H1 (cell line): Measurements from ENCODE around the gene CALM3. TPM values are rescaled to one million over a fixed set of nuclear protein-coding genes. Genes with fewer than 3 reads are reported as not detected.

Experiments used
- ATF2 ChIP-seq: IDR thresholded peaks from 2 replicates; pipeline ENCODE4 v1.6.1; 2012; ENCODE audit warnings: low read length, inconsistent platforms
- CHD2 ChIP-seq: IDR thresholded peaks from 2 replicates; pipeline ENCODE4 v1.6.1; 2012; ENCODE audit warnings: low read length, improper control_type of control experiment
- CTCF ChIP-seq, 3 experiments: IDR thresholded peaks; 1 replicate in 2 of 3; 2 replicates in 1 of 3; pipeline versions ENCODE4 v1.5.1 to v1.6.1; 2011; ENCODE audit warnings: low read length in 3 of 3, mild to moderate bottlenecking in 3 of 3, inconsistent platforms in 2 of 3, low read depth in 1 of 3, moderate library complexity in 1 of 3; ENCODE audit not compliant: insufficient read depth in 1 of 3; ENCODE audit errors: control extremely low read depth in 1 of 3
- EP300 ChIP-seq, 2 experiments: IDR thresholded peaks; 1 replicate in 1 of 2; 2 replicates in 1 of 2; pipeline ENCODE4 v1.6.1; 2011 to 2012; ENCODE audit warnings: low read depth in 2 of 2, low read length in 2 of 2, mild to moderate bottlenecking in 2 of 2, borderline replicate concordance in 1 of 2, inconsistent platforms in 1 of 2, moderate library complexity in 1 of 2
- JUND ChIP-seq: IDR thresholded peaks from 2 replicates; pipeline ENCODE4 v1.6.1; 2011; ENCODE audit warnings: mild to moderate bottlenecking, improper control_type of control experiment, low read length
- KDM1A ChIP-seq: fragments of 200-600, 300-600 bp; sonication (generic); IDR thresholded peaks from 2 replicates; pipeline ENCODE4 v1.7.1; 2016; ENCODE audit warnings: mild to moderate bottlenecking, low read length, borderline replicate concordance
- MAFK ChIP-seq: IDR thresholded peaks from 2 replicates; pipeline ENCODE4 v1.6.1; 2012; ENCODE audit warnings: low read depth, mild to moderate bottlenecking, improper control_type of control experiment, low read length
- POU5F1 ChIP-seq: IDR thresholded peaks from 2 replicates; pipeline ENCODE4 v1.6.1; 2011; ENCODE audit warnings: low read depth, mild to moderate bottlenecking, low read length, moderate library complexity
- RFX5 ChIP-seq: IDR thresholded peaks from 2 replicates; pipeline ENCODE4 v1.6.1; 2011; ENCODE audit warnings: low read depth, low read length, improper control_type of control experiment, borderline replicate concordance
- RNF2 ChIP-seq: fragments of 200-900, 300-1000 bp; sonication (generic); IDR thresholded peaks from 2 replicates; pipeline ENCODE4 v1.7.1; 2016; ENCODE audit warnings: borderline replicate concordance, low read depth, mild to moderate bottlenecking, antibody characterized with exemption, low read length; ENCODE audit not compliant: poor library complexity, severe bottlenecking; ENCODE audit errors: missing control alignments
- SIRT6 ChIP-seq: IDR thresholded peaks from one replicate; pipeline ENCODE4 v1.7.1; 2012; ENCODE audit warnings: low read length, inconsistent platforms
- SP2 ChIP-seq: IDR thresholded peaks from 2 replicates; pipeline ENCODE4 v1.6.1; 2012; ENCODE audit warnings: mild to moderate bottlenecking, low read length, inconsistent platforms
- SP4 ChIP-seq: IDR thresholded peaks from 2 replicates; pipeline ENCODE4 v1.6.1; 2012; ENCODE audit warnings: low read length, inconsistent platforms
- SRF ChIP-seq: IDR thresholded peaks from 2 replicates; pipeline ENCODE4 v1.6.1; 2011; ENCODE audit warnings: mild to moderate bottlenecking, low read depth, low read length, moderate library complexity
- SUZ12 ChIP-seq: fragments of 200-600 bp; sonication (generic); IDR thresholded peaks from 2 replicates; pipeline ENCODE4 v1.6.1; 2012; ENCODE audit warnings: mild to moderate bottlenecking, inconsistent platforms, low read length, moderate library complexity, mixed read lengths
- TAF7 ChIP-seq: optimal IDR thresholded peaks from 2 replicates; pipeline ENCODE3; 2011; ENCODE audit warnings: low read depth, mild to moderate bottlenecking, inconsistent platforms, low read length, moderate library complexity, borderline replicate concordance
- TBP ChIP-seq: IDR thresholded peaks from 2 replicates; pipeline ENCODE4 v1.6.1; 2011; ENCODE audit warnings: low read depth, low read length, improper control_type of control experiment
- TCF12 ChIP-seq: IDR thresholded peaks from 2 replicates; pipeline ENCODE4 v1.6.1; 2011; ENCODE audit warnings: low read depth, mild to moderate bottlenecking, low read length
- ZNF274 ChIP-seq: IDR thresholded peaks from 2 replicates; pipeline ENCODE4 v1.7.0; 2012; ENCODE audit warnings: low read length, borderline replicate concordance; ENCODE audit errors: extremely low read depth
- polyA plus RNA-seq, 7 experiments: library from polyadenylated mRNA; depleted of rRNA in 3 of 7; stranded (reverse) in 5 of 7; unstranded in 2 of 7; fragments of >200 nt in 5 of 7; fragments of 200-250 nt in 2 of 7; gene quantifications; 1 replicate in 5 of 7; 2 replicates in 1 of 7; 4 replicates in 1 of 7; pipeline versions ENCODE4 v1.2.1 to v1.2.3, GENCODE V29; 2011 to 2013; ENCODE audit warnings: missing spikeins in 2 of 7, mixed read lengths in 2 of 7
- total RNA-seq: library from RNA; stranded (reverse); fragmentation: NEBNext Ultra II Directional; extraction: Animal tissue kit (Norgen Biotek cat#: 25700); gene quantifications from 2 replicates; pipeline ENCODE4 v1.2.1, GENCODE V29; 2021

Gene CALM3
- total and polyA plus RNA-seq, 2 of the 8 experiments (the other 6 are each of a cell fraction or from before 2014, with no cell fraction given), result 315 to 326 TPM

GRCh38 chr19:46600384-46601317 lies 479 bp upstream of the CALM3 start (continued):
- TF ChIP-seq SRF, result no peak
- no peak for TF ChIP-seq TCF12
- TF ChIP-seq SUZ12, result no peak
- peak; percentile 94 for TF ChIP-seq SP4
- no peak for TF ChIP-seq POU5F1
- TF ChIP-seq RNF2, result no peak
- no peak for TF ChIP-seq SIRT6
- TF ChIP-seq ATF2, result no peak
- no peak for TF ChIP-seq ZNF274
- TF ChIP-seq CHD2, result peak; percentile 96
- peak; percentile 68 for TF ChIP-seq TBP
- no peak for TF ChIP-seq RFX5
- peak; percentile 31 for TF ChIP-seq TAF7
- peak; percentile 98 for TF ChIP-seq JUND
- no peak for TF ChIP-seq SP2
- no peak for TF ChIP-seq MAFK
- peak; percentile 98 for TF ChIP-seq KDM1A
- peak in 1 of 2 experiments; percentile 97; a peak in 2 of 3 replicates for TF ChIP-seq EP300 (IDR thresholded peaks at IDR 0.05; ENCODE audit: borderline replicate concordance in 1 of 2, low read depth in 2 of 2, low read length in 2 of 2)
- TF ChIP-seq CTCF (IDR thresholded peaks at IDR 0.05; ENCODE audit: control extremely low read depth in 1 of 3, insufficient read depth in 1 of 3, low read depth in 1 of 3, low read length in 3 of 3), result no peak
